Left lung (tissue), 10 donors: ENCODE measurements around the gene MAP3K4. TPM values are rescaled to one million over a fixed set of nuclear protein-coding genes. Genes with fewer than 3 reads are reported as not detected.

Source experiments
- ATAC-seq: fragments of 200-7000 bp; cut with Tn5 transposase; one replicate; pipeline ENCODE4 v1.9.1; 2020; ENCODE audit warnings: moderate library complexity
- DNase-seq, 4 donors: peaks; one replicate each; pipeline ENCODE4 v3.0.0-alpha.2; 2013 to 2020
- H3K27ac ChIP-seq, 2 donors: fragments of 200-600 bp; sonication (generic) in 1 of 2; one replicate each; pipeline versions ENCODE4 v1.5.0 to v1.8.0; 2020 to 2021
- H3K27me3 ChIP-seq, 2 donors: fragments of 200-600 bp; sonication (generic) in 1 of 2; one replicate each; pipeline versions ENCODE4 v1.5.0 to v1.8.0; 2020 to 2021
- H3K36me3 ChIP-seq, 2 donors: fragments of 200-600 bp; sonication (generic) in 1 of 2; one replicate each; pipeline versions ENCODE4 v1.5.0 to v1.8.0; 2020 to 2021
- H3K4me1 ChIP-seq, 2 donors: fragments of 200-600 bp; one replicate each; pipeline ENCODE4 v1.8.0; 2021
- H3K4me3 ChIP-seq, 2 donors: fragments of 200-600 bp; sonication (generic) in 1 of 2; one replicate each; pipeline versions ENCODE4 v1.5.0 to v1.8.0; 2020 to 2021; ENCODE audit warnings: mild to moderate bottlenecking in 1 of 2
- H3K9me3 ChIP-seq, 2 donors: fragments of 200-600 bp; sonication (generic) in 1 of 2; one replicate each; pipeline versions ENCODE4 v1.5.0 to v1.8.0; 2020 to 2021
- CTCF ChIP-seq, 2 donors: fragments of 200-600 bp; sonication (generic) in 1 of 2; IDR thresholded peaks; one replicate each; pipeline versions ENCODE4 v1.5.0 to v1.8.0; 2021; ENCODE audit warnings: antibody characterized with exemption in 2 of 2
- intact Hi-C, 2 donors: fragments of 100-400 bp; cut with DNase I; formaldehyde crosslinking; loops; one replicate each; pipeline versions ENCODE4 v1.11.2 to v1.14.2; 2022
- polyA plus RNA-seq, 6 donors: library from polyadenylated mRNA; unstranded; fragments of 120-200 nt; gene quantifications; one replicate each; pipeline ENCODE4 v1.2.1, GENCODE V29; 2013; ENCODE audit not compliant: insufficient read length in 6 of 6
- total RNA-seq, 2 donors: library from RNA; stranded (reverse); fragmentation: NEBNext Ultra II Directional; extraction: Animal tissue kit (Norgen Biotek cat#: 25700); gene quantifications; one replicate each; pipeline ENCODE4 v1.2.1, GENCODE V29; 2021
- donor health status: DM: no; HTN: yes; CAD: no.
- donor health status: DM: no; HTN: no; CAD: no.

MAP3K4 gene
- total and polyA plus RNA-seq, 8 donors, result 35.6 to 51.8 (median 45.8) TPM

GRCh38 chr6:161001421-161001820, 9.9 kb downstream of the MAP3K4 start:
- no peaks in the 10 kb centered on the region for H3K36me3 ChIP-seq
- peaks cover 0 to 19% of the 10 kb centered on the region in 2 donors for H3K4me1 ChIP-seq
- ATAC-seq (peak; percentile 50), DNase-seq (no peak)
- H3K27me3 ChIP-seq, result no peaks in the 10 kb centered on the region
- no peak overlapping the region for H3K27ac ChIP-seq
- no peaks in the 10 kb centered on the region for H3K9me3 ChIP-seq
- TF ChIP-seq CTCF (IDR thresholded peaks at IDR 0.05), result no peak
- no peak overlapping the region for H3K4me3 ChIP-seq
- intact Hi-C loops, result no loop called here

GRCh38 chr6:161003336-161003735, 11.8 kb downstream of the MAP3K4 start:
- Histone ChIP-seq H3K4me3 (no peak overlapping the region), H3K4me1 (peaks cover 0 to 14% of the 10 kb centered on the region in 2 donors), H3K27me3 (no peaks in the 10 kb centered on the region), H3K36me3 (no peaks in the 10 kb centered on the region), H3K9me3 (no peaks in the 10 kb centered on the region), H3K27ac (no peak overlapping the region)
- ATAC-seq (no peak), DNase-seq (no peak)
- no peak for TF ChIP-seq CTCF (IDR thresholded peaks at IDR 0.05)
- intact Hi-C loops, result no loop called here

GRCh38 chr6:161008245-161008644, 16.7 kb downstream of the MAP3K4 start:
- peaks cover 0 to 16% of the 10 kb centered on the region in 2 donors for H3K4me1 ChIP-seq
- no peaks in the 10 kb centered on the region for H3K27me3 ChIP-seq
- ATAC-seq (no peak), DNase-seq (no peak)
- no peak for TF ChIP-seq CTCF (IDR thresholded peaks at IDR 0.05)
- H3K27ac ChIP-seq, result no peak overlapping the region
- no peak overlapping the region for H3K4me3 ChIP-seq
- H3K36me3 ChIP-seq, result no peaks in the 10 kb centered on the region
- no peaks in the 10 kb centered on the region for H3K9me3 ChIP-seq
- intact Hi-C loops, result no loop called here

- ATAC-seq (no peak), DNase-seq (no peak)
- Histone ChIP-seq H3K27ac (no peak overlapping the region), H3K9me3 (no peaks in the 10 kb centered on the region), H3K27me3 (no peaks in the 10 kb centered on the region), H3K4me1 (peaks cover 0 to 21% of the 10 kb centered on the region in 2 donors), H3K36me3 (no peaks in the 10 kb centered on the region), H3K4me3 (no peak overlapping the region)
- TF ChIP-seq CTCF (IDR thresholded peaks at IDR 0.05), result no peak
- intact Hi-C loops, result no loop called here
Measured at GRCh38 chr6:161009991-161010390, 18.4 kb downstream of the MAP3K4 start.

GRCh38 chr6:161010418-161010817, 18.8 kb downstream of the MAP3K4 start:
- Histone ChIP-seq H3K9me3 (no peaks in the 10 kb centered on the region), H3K4me3 (no peak overlapping the region), H3K36me3 (no peaks in the 10 kb centered on the region), H3K4me1 (peaks cover 0 to 21% of the 10 kb centered on the region in 2 donors), H3K27ac (peak overlapping the region in 1 of 2 donors; percentile 21), H3K27me3 (no peaks in the 10 kb centered on the region)
- no peak for TF ChIP-seq CTCF (IDR thresholded peaks at IDR 0.05)
- ATAC-seq (peak; percentile 84), DNase-seq (no peak)
- intact Hi-C loops, result no loop called here
